Kidney epithelial cell (primary cell): ENCODE results near the gene GLB1L. TPM values are rescaled to one million over a fixed set of nuclear protein-coding genes. Genes with fewer than 3 reads are reported as not detected.

Experiments
- DNase-seq: peaks from one replicate; pipeline ENCODE4 v3.0.0-alpha.2; 2010; ENCODE audit warnings: low read depth
- H3K27me3 ChIP-seq: 2 replicates; pipeline ENCODE4 v1.6.0; 2011; ENCODE audit warnings: low read length; ENCODE audit not compliant: control insufficient read depth, insufficient read depth
- H3K36me3 ChIP-seq: 2 replicates; pipeline ENCODE4 v1.5.1; 2011; ENCODE audit warnings: low read length; ENCODE audit not compliant: control insufficient read depth, insufficient read depth
- H3K4me3 ChIP-seq: 2 replicates; pipeline ENCODE4 v1.5.1; 2011; ENCODE audit warnings: low read depth, mild to moderate bottlenecking, control low read depth, low read length
- total RNA-seq: library from RNA; depleted of rRNA; stranded (reverse); fragments of >200 nt; gene quantifications from 2 replicates; pipeline ENCODE4 v1.2.3, GENCODE V29; 2015
- TF ChIP-seq, protein P1 (sequence below): IDR thresholded peaks from 2 replicates; pipeline ENCODE4 v1.5.1; 2011; ENCODE audit warnings: mild to moderate bottlenecking, moderate library complexity, low read length, control low read depth, inconsistent platforms; ENCODE audit not compliant: insufficient read depth, poor library complexity, severe bottlenecking

The GLB1L gene
- total RNA-seq, 1 donor from 2014 or later, result 19.8 TPM

DNA sequence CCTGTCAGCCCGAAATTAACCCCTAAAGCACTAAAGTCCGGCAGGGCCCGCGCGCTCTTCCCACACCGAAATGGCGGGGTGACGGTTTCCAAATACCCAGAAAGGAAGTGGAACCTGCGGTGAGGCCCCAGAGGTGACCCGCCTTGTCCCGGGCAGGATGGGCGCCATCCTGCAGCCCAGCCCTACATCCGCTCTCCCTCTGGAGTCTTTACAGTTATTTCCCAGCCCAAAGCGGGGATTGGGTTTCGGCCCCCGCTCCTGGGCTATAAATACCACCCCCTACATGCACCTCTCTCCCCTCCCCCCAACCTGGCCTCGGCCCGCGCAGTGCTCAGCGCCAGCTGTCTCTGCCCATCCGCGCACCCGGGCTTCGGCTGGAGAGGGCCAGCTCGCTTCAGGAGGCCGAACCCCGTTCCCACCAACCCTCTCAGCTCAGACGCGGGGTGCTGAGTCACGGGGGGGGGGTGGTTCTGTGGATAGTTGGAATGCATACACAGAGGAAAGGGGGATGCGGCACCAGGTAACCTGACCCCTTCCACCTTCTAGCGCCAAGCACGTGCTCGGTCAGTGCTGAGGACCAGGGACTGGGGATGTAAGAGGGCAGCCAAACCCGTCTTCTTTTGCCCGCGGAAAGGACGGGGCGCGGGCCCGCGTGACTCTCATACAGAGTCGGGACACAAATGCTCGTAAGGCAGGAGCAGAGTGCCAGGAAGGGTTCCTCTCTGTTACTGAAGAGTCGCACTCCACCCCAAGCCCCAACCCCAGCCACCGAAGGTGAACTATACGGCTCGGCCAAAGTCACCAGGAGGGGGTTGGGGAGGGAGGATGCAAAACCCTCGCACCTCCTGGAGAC lies 7.9 kb upstream of the GLB1L start, which contains the start of gene TUBA4B:
TSS of gene TUBA4B (plus strand) at position 344 of the 853 bp plus-strand sequence. CDS start at position 509, 165 bp downstream.
- H3K36me3 ChIP-seq, result no peaks in the 10 kb centered on the region
- peak within 1 kb of the TSS; percentile 58 for H3K4me3 ChIP-seq
- no peak for DNase-seq
- H3K27me3 ChIP-seq, result peaks cover 9% of the 10 kb centered on the region
- TF ChIP-seq, protein P1, sequence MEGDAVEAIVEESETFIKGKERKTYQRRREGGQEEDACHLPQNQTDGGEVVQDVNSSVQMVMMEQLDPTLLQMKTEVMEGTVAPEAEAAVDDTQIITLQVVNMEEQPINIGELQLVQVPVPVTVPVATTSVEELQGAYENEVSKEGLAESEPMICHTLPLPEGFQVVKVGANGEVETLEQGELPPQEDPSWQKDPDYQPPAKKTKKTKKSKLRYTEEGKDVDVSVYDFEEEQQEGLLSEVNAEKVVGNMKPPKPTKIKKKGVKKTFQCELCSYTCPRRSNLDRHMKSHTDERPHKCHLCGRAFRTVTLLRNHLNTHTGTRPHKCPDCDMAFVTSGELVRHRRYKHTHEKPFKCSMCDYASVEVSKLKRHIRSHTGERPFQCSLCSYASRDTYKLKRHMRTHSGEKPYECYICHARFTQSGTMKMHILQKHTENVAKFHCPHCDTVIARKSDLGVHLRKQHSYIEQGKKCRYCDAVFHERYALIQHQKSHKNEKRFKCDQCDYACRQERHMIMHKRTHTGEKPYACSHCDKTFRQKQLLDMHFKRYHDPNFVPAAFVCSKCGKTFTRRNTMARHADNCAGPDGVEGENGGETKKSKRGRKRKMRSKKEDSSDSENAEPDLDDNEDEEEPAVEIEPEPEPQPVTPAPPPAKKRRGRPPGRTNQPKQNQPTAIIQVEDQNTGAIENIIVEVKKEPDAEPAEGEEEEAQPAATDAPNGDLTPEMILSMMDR, result no peak

DNA sequence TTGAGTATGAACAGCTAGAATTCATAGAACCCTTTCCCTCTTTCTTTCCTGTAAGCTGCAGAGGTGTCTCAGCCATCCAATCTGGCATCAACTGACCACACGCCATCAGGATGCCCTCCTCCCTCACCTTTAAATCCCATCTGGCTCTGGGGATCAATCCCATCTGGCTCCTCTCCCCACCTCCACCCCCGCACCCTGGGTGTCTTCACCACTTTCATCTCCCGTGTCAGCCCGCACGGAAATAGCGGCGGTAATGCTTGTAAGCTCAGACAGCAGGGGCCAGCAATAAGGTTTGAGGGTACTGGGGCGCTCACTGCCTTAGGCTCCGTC lies 7.3 kb upstream of the GLB1L start:
- Histone ChIP-seq H3K27me3 (peaks cover 9% of the 10 kb centered on the region), H3K4me3 (peak overlapping the region; percentile 58), H3K36me3 (no peaks in the 10 kb centered on the region)
- DNase-seq, result no peak
- TF ChIP-seq, protein P1, result no peak

DNA sequence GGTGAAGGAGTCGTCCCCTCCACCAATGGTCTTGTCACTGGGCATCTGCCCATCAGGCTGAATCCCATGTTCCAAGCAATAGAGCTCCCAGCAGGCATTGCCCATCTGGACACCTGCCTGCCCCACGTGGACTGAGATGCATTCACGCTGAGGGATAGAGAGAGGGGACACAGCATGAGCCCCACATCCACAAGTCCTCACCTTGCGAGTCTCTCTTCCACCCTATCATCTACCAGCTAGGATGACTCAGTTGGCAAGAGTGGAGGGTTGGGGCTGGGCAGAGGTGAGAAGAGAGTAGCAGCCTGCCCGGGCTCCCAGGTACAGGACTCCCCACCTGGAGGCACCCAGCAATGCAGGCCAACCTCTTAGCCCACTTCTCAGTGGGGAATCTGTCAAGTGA lies 6.8 kb upstream of the GLB1L start:
- H3K36me3 ChIP-seq, result no peaks in the 10 kb centered on the region
- H3K27me3 ChIP-seq, result peaks cover 9% of the 10 kb centered on the region
- DNase-seq, result no peak
- peak overlapping the region; percentile 58 for H3K4me3 ChIP-seq
- TF ChIP-seq, protein P1, result no peak

DNA sequence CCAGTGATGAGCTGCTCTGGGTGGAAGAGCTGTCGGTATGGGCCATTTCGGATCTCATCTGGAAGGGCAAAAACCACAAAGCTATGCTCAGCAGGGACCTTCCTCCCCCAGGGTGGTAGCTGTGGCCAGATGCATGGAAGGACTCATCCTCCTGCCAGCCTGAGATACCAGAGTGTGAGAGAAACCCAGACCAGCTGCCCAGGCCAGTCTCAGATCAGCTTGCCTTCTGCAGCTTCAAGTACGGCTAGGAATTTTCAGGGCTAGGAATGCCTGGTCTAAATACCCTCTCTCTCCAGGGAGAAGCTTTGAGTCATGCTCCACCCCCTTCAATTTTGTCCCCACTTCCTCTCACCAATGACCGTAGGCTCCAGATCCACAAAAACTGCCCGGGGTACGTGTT lies 6.4 kb upstream of the GLB1L start:
- H3K4me3 ChIP-seq, result no peak overlapping the region

DNA sequence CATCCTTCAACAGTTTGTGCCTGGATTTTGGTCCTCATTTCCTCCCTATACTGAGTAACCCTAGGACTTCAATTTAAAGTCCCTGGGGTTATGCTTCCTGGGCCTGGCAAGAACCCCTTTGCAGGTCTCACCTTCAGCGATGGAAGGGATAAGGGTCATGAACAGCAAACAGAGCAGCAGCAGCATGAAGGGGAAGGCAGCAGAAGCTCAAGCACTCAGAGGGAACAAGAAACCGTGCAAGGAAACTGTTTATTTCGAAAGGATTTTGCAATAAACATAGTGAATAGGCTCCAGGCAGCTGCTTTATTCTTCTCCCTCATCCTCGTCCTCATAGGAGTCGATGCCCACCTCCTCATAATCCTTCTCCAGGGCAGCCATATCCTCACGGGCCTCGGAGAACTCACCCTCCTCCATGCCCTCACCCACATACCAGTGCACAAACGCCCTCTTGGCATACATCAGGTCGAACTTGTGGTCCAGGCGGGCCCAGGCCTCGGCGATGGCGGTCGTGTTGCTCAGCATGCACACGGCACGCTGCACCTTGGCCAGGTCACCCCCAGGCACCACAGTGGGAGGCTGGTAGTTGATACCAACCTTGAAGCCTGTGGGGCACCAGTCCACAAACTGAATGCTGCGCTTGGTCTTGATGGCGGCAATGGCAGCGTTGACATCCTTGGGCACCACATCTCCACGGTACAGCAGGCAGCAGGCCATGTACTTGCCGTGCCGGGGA lies 5.0 kb upstream of the GLB1L start:
- Histone ChIP-seq H3K4me3 (no peak overlapping the region), H3K27me3 (peaks cover 9% of the 10 kb centered on the region), H3K36me3 (no peaks in the 10 kb centered on the region)
- no peak for DNase-seq
- TF ChIP-seq, protein P1, result no peak

More for the DNA sequence above, 6.4 kb upstream of the GLB1L start:
- Histone ChIP-seq H3K27me3 (peaks cover 9% of the 10 kb centered on the region), H3K36me3 (no peaks in the 10 kb centered on the region)
- DNase-seq, result no peak
- TF ChIP-seq, protein P1, result no peak
